Stimulated activated CD8-positive, alpha-beta memory T cell treated with anti-CD3 and anti-CD28 coated beads, Interleukin-12 subunit alpha, Interleukin-12 subunit beta, amount 100 ng/mL, for 24 hours (primary cell): ENCODE data around the gene HOXD13.

Experiments
- DNase-seq: peaks from one replicate; pipeline ENCODE4 v3.0.0-alpha.2; 2020; ENCODE audit errors: extremely low read depth

Gene HOXD13

DNA sequence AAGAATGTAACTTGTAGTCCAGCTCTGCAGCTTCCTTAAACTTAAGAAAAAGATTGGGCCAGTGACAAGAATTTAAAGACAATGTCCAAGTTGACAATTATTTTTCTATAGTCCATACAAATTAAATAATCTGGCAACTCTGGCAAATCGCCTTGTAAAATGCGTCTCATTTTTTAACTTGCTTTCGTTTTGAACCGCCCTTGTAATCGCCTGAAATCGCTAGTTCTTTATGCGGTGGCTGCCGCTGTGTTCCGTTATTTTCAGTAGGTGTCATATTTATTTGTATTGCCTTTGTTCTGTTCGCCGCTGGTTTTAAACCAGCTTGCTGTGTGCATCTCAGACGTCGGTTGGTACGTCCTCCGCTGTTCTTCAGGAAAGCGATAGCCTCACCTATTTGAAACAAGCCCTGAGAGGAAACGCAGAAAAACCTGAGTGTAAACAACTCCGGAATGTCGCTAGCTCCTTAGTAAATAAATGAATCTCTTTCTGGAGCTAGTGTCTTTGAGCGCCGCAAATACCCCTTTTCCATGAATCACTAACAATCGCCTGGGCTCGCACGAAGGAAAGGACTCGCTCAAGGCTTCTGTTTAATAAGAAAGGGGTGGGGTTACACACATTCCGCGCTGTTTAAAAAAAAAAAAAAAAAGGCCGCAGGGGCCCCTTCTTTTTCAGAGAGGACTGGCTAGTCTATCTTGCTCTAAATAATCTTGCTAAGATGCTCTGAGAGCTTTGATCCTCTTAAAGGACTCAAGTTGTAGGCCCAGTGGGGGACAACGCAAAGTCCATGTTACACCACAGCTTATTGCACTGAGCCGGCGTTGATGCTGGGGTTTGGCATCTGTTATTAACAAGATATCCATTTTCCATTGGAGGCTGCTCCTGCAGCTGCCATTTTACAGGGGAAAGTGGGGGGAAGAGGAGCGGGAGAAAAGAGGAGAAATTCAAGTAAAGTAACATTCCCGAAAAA lies 40.0 kb downstream of the HOXD13 start:
- DNase-seq, result no peak

DNA sequence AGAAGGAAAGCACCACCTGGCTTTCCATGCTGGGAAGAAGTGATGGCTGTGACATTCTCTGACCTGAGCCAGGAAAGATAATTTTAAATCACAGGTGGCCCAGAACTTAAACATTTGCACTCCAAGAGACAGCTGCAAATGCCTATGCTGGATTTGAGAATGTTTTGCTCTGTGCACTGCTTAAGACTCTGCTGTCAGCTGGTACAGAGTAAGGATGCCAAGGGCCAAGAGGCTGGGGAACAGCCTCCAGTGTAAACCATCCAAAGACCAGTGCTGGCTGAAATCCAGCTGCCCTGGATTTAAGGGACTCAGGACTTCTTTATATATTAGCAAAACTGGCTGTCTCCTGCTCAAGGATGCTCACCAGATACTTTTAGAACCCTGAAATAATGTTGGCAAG lies 40.9 kb downstream of the HOXD13 start:
- no peak for DNase-seq

DNA sequence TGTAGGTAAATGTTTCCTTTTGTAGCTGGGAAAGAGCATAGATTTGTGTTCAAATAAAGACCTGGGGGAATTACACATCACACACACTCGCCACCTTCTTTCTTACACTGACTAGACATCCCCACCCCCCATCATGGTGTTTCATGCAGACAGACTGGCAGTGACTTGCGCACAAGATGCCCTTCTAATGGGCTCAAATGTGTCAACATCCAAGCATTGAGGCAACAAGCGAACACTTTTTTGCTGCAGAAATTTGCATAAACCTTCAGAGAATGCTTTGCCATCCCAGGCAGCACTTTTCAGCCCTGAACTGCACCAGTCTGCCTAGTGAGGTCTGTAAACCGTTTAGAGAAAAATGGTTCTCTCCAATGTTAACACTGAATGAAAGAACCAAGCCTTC lies 41.5 kb downstream of the HOXD13 start:
- DNase-seq, result no peak

DNA sequence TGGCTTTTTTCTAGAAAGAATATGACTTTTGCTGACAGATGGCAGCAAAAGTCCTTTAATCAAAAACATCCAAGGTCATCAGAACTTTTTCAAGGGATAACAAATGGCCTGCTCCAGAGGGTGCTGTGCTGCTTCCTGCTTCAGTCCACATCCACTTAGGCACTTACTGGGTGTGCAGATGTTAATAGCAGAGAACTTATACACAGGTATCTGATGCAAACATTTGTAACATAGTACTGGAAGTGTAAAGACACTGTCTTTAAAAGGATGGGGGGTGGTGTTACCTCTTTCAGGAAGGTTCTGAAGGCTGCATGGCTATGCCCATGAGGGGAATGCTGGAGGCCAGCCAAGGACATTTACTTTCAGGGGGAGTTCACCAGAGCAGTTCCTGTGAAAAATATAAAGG lies 42.5 kb downstream of the HOXD13 start:
- no peak for DNase-seq

DNA sequence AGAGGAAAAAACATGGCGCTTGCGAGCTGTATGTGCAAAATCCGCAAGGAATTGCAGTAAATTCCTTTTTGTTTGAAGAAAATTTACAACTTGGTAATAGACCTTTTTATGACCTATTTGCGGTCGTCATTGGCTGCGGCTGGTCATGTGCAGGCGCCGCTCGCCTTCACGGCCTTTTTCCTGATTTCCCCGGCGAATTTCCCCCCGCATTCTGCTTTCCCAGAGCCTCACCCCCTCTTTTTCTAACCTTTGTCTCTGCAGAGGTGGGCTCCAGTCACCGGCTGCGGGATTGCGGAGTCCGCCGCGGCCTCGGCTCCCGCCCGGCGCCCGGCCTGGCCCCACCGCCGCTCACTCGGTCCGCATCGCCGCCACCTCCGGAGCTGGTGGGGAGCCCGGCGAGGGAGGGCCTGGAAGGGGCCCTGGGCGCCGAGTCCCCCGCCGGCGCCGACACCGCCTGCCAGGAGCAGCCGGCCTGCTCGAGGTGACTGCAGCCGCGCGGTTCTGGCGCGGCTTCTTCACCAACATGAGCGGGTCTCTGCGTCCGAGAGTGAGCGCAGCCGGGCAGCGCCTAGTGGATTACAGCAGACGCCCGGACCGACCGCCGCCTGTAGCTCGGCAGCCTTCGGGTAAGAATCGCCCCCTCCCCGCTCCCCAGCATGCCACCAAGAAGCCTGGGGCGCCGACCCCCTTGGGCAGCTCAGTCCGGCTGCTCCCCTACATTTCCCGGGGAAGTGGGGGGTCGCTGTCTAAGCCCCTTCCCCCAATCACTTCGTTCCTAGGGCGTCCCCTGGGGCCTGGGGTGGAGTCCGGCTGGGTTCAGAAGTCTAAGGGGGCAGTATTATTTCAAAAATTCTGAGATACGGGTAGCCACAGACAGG lies 44.1 kb downstream of the HOXD13 start:
- no peak for DNase-seq

DNA sequence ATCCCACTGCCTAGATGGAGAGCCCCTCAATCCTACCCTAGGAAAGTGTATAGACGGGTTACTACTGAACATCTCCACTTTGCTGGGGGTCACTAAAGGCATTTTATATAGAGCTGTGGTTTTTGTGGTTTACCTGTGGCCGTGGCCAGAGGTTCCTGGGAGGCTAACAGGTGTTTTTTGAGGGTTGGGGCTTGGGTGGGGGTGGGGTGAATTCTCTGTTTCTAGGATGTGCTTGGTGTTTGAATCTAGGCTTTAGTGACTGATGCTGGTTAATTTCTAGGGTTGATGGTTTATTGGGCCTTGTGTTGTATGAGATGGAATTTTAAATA lies 44.7 kb downstream of the HOXD13 start:
- DNase-seq, result no peak

DNA sequence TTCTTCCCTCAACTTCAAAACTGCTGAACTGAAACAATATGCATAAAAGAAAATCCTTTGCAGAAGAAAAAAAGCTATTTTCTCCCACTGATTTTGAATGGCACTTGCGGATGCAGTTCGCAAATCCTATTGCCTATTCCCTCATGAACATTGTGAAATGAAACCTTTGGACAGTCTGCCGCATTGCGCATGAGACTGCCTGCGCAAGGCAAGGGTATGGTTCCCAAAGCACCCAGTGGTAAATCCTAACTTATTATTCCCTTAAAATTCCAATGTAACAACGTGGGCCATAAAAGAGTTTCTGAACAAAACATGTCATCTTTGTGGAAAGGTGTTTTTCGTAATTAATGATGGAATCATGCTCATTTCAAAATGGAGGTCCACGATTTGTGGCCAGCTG lies 45.4 kb downstream of the HOXD13 start:
- DNase-seq, result no peak

DNA sequence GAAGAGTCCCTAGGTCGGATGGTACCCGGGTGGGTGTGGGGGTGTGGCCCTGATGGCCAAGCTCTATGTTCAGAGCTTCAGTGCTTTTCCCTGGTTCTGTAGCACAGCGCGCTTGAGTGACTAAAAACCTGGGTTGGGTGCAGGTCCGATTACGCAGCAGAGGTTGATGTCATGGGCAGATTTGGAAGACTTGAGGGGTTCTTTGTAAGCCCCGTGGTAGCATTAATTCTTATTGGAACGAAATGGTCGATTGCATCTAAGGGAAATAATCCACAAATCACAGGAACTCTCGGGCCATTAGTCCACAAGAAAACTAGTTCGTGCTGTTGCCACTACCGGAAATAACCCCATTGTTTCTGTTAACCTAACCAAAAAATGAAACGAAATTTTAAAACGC lies 46.0 kb downstream of the HOXD13 start:
- no peak for DNase-seq

DNA sequence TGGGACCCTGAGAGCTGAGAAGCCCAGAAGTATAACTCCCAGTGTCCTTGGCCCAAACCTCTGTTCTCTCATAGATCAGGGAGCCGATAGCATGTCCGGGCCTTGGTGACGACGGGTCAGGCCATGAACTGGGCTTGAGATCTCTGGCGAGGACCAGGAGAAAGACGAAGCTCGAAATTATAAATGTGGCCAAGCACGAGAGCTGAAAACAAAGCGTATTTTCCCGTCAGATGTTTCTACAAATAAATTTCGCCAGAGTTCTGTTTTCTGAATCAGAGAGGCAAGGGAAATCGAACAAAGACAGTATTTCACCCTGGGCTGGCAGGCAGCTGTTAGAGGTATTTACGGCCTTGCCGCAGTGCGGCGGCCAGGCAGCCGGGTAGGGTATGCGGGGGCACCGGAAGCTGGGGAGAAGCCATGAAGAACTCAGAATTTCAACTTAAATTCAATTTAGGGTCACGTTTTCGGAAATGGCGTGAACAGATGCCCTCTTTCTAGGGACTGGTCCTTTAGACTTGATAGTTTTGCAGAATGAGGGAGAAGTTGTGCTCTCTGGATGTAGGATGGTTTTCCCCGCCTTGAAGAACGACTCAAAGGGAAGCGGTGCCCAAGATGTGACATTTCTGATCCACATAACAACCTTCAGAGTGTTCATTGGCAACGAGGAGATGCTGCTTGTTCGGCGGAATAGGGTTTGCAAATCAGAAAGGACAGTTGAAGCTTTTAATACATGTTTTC lies 46.6 kb downstream of the HOXD13 start:
- DNase-seq, result no peak

DNA sequence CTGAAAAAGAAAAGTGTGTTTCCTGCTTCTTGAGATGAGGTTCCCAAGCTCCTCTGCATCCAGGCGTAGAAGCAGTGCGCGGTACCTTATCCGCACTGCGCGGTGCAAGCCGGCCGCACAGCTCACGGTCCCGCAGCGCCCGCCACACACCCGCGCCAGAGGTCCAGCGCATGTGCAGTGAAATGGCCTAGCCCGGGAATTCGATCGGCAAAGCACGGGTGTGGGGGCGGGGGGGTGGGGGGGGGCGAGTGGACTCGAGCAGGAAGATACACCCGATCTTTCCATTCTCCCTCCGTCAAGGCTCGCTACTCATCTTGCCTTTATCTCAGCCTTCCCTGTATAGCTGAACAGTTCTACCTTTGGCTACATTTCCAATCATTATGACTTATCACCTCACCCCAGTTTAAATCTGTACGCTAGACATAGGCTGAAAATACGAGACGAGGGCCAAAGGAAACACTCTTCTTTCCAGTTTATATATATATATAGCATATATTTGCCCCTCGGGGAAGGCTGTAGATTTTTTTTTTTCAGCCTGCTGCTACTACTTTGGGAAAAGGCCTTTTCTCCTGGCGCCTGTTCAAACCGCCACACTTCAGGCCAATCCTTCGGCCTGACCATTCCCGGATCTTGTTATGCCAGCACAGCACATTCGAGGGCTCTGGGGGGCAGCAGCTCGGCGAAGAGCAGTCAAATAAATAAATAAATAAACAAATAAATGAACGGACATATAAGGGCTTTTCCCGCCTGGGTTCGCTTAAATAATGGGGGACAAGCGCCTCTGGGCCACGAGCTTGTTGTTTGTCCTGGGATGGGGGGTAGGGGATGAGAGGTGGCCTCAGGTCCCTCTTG lies 47.4 kb downstream of the HOXD13 start:
- DNase-seq, result no peak

DNA sequence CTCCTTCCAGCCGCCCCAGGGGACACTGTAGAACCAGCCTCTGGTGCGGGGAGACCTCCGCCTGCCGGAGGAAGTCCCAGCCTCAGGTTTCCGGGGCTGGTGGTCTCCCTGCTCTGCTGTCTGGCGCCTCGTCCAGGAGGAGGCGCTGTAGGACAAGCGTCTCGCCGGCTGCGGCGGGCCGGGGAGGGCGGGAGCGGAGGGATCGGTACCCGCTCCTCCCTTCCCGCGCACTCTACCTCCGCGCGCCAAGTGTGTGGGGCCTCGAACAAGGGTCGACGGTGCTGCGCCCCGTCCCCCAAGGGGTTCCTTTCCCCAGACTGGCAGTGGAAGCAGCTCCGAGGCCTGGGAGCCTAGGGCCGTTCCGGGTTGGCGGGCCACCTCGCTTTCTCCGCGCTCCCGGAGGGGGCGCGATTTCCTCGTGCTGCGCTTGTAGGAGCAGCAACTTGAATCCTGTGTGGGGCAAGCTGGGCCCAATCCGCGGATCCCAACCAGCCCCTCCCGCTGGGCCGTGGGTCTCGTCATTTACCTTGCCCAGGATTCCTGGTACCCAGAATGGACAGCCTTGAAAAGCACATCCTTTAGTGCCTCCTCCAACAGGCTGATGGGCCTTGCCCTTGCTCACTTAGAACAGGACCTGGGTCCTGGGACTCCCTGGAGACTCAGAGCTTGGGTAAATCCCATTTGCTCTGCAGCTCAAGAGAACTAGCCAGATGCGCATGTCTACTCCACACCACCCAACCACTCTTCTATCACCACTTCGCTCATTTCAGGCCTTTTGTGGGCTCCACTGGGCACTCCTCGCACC lies 48.2 kb downstream of the HOXD13 start:
- peak; percentile 40 for DNase-seq

DNA sequence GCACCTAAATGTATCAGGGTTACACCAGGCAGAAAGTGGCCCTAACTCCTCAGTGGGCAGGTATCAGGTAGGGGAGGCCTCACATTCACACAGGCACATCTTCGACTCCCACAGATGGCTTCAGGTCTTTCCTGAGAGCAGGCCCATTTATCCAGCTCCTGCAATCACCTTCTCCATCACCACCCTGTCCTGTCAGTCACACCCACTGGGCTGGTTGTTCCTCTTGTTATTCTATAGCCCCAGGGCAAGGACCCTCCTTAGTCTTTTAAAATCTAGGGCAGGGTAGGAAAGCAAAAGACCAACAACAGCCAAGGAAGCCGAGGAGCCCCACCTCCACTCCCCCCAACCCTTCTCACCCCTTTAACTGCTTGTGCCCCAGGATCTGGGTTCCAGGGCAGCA lies 49.8 kb downstream of the HOXD13 start:
- DNase-seq, result no peak
